GM19463 (cell line): ENCODE data around the gene THADA.

Experiments used
- ATAC-seq: cut with Tn5 transposase; IDR thresholded peaks from one replicate; pipeline ENCODE4 v1.9.1; 2021; ENCODE audit warnings: mild to moderate bottlenecking, moderate library complexity; ENCODE audit not compliant: unreplicated experiment

The THADA gene

GRCh38 chr2:43367012-43367782, 228.6 kb downstream of the THADA start:
- no peak for ATAC-seq

GRCh38 chr2:43363120-43363519, 232.7 kb downstream of the THADA start:
- ATAC-seq = no peak

GRCh38 chr2:43361286-43361685, 234.6 kb downstream of the THADA start:
- ATAC-seq = no peak

GRCh38 chr2:43360137-43360536, 235.7 kb downstream of the THADA start:
- no peak for ATAC-seq

- ATAC-seq = no peak
Observed at GRCh38 chr2:43358410-43359201, 237.2 kb downstream of the THADA start.

GRCh38 chr2:43356774-43357173, 239.1 kb downstream of the THADA start:
- ATAC-seq = no peak

GRCh38 chr2:43355399-43355798, 240.4 kb downstream of the THADA start:
- no peak for ATAC-seq

GRCh38 chr2:43349904-43350303, 245.9 kb downstream of the THADA start:
- no peak for ATAC-seq

GRCh38 chr2:43348908-43349661, 246.8 kb downstream of the THADA start:
- ATAC-seq = no peak

GRCh38 chr2:43347746-43348145, 248.1 kb downstream of the THADA start:
- no peak for ATAC-seq

- no peak for ATAC-seq
Observed at GRCh38 chr2:43346602-43347567, 249.0 kb downstream of the THADA start.

- ATAC-seq = no peak
Observed at GRCh38 chr2:43345872-43346271, 250.0 kb downstream of the THADA start.

- ATAC-seq = no peak
Observed at GRCh38 chr2:43345391-43345813, 250.4 kb downstream of the THADA start.

GRCh38 chr2:43344868-43345373, 250.9 kb downstream of the THADA start:
- no peak for ATAC-seq

GRCh38 chr2:43343573-43344304, 252.1 kb downstream of the THADA start:
- no peak for ATAC-seq

GRCh38 chr2:43341959-43342757, 253.7 kb downstream of the THADA start:
- no peak for ATAC-seq

GRCh38 chr2:43340945-43341356, 254.9 kb downstream of the THADA start:
- no peak for ATAC-seq

GRCh38 chr2:43340066-43340465, 255.8 kb downstream of the THADA start:
- no peak for ATAC-seq
